ENCODE measurements around the gene TEKTIP1. TPM values are rescaled to one million over a fixed set of nuclear protein-coding genes. Genes with fewer than 3 reads are reported as not detected.

TEKTIP1 gene
- total RNA-seq, 1 experiment from 2014 or later = 0.49 TPM

- BruUV-seq (replicated peaks) = no TSS peak
- Mint-ChIP-seq H3K27ac (ENCODE audit: low read depth, unreplicated experiment) (no peak overlapping the region), H3K27me3 (ENCODE audit: insufficient read depth, unreplicated experiment) (no peaks in the 10 kb centered on the region), H3K9me3 (ENCODE audit: unreplicated experiment) (no peaks in the 10 kb centered on the region), H3K36me3 (ENCODE audit: insufficient read depth, unreplicated experiment) (peaks cover 25% of the 10 kb centered on the region), H3K4me1 (ENCODE audit: insufficient read depth, unreplicated experiment) (peaks cover 11% of the 10 kb centered on the region), H3K4me3 (ENCODE audit: unreplicated experiment) (no peak overlapping the region)
- intact Hi-C loops (cut with micrococcal nuclease) = no loop called here
- DNase-seq (ENCODE audit: unreplicated experiment) = no peak
- CTCF ChIA-PET = interaction anchor here (0.6 to 2.2 kb wide), 2 partner anchors 8 to 20 kb away, joined by 3 to 5 read pairs; partner anchors contain the start of gene TEKTIP1
- TF ChIP-seq CTCF (IDR thresholded peaks at IDR 0.05; ENCODE audit: unreplicated experiment) = no peak
- POLR2A ChIA-PET = interaction anchor here (0.6 kb wide), 1 partner anchor 725 kb away, joined by 4 read pairs; no protein-coding TSS in a partner anchor
These were observed 19.8 kb upstream of the TEKTIP1 start for GRCh38 chr19:3519126-3519525.

GRCh38 chr19:3520166-3521103 lies 18.5 kb upstream of the TEKTIP1 start:
- DNase-seq (ENCODE audit: unreplicated experiment) = peak; percentile 81
- peak; percentile 9 for TF ChIP-seq CTCF (IDR thresholded peaks at IDR 0.05; ENCODE audit: unreplicated experiment)
- peak overlapping the region; percentile 50 for H3K4me3 Mint-ChIP-seq (ENCODE audit: unreplicated experiment)
- no peaks in the 10 kb centered on the region for H3K9me3 Mint-ChIP-seq (ENCODE audit: unreplicated experiment)
- BruUV-seq (replicated peaks) = no TSS peak
- ChIA-PET CTCF (interaction anchor here (0.5 to 2.2 kb wide), 4 partner anchors 19 to 1469 kb away, joined by 3 to 5 read pairs (median 4); partner anchors contain the start of gene TEKTIP1), POLR2A (interaction anchor here (0.6 kb wide), 1 partner anchor 20 kb away, joined by 3 read pairs; the partner anchor contains the start of gene DOHH)
- H3K4me1 Mint-ChIP-seq (ENCODE audit: insufficient read depth, unreplicated experiment) = peaks cover 11% of the 10 kb centered on the region
- H3K36me3 Mint-ChIP-seq (ENCODE audit: insufficient read depth, unreplicated experiment) = peaks cover 28% of the 10 kb centered on the region
- H3K27ac Mint-ChIP-seq (ENCODE audit: low read depth, unreplicated experiment) = peak overlapping the region; percentile 87
- intact Hi-C loops (cut with micrococcal nuclease) = no loop called here
- no peaks in the 10 kb centered on the region for H3K27me3 Mint-ChIP-seq (ENCODE audit: insufficient read depth, unreplicated experiment)

GRCh38 chr19:3521104-3521445 lies 17.9 kb upstream of the TEKTIP1 start:
- POLR2A ChIA-PET = no interaction called here
- CTCF ChIA-PET = interaction anchor here (0.6 to 2.2 kb wide), 5 partner anchors 18 to 1295 kb away, joined by 3 to 5 read pairs (median 4); partner anchors contain the start of gene TEKTIP1

More at GRCh38 chr19:3521104-3521445, 17.9 kb upstream of the TEKTIP1 start:
- Mint-ChIP-seq H3K27me3 (ENCODE audit: insufficient read depth, unreplicated experiment) (no peaks in the 10 kb centered on the region), H3K4me3 (ENCODE audit: unreplicated experiment) (peak overlapping the region; percentile 50), H3K27ac (ENCODE audit: low read depth, unreplicated experiment) (peak overlapping the region; percentile 87), H3K9me3 (ENCODE audit: unreplicated experiment) (no peaks in the 10 kb centered on the region), H3K36me3 (ENCODE audit: insufficient read depth, unreplicated experiment) (peaks cover 28% of the 10 kb centered on the region), H3K4me1 (ENCODE audit: insufficient read depth, unreplicated experiment) (peaks cover 11% of the 10 kb centered on the region)
- no peak for DNase-seq (ENCODE audit: unreplicated experiment)
- BruUV-seq (replicated peaks) = no TSS peak
- TF ChIP-seq CTCF (IDR thresholded peaks at IDR 0.05; ENCODE audit: unreplicated experiment) = no peak
- intact Hi-C loops (cut with micrococcal nuclease) = no loop called here
